ENCODE measurements around the gene TRAPPC12. TPM values are rescaled to one million over a fixed set of nuclear protein-coding genes. Genes with fewer than 3 reads are reported as not detected.

TRAPPC12 gene
- total RNA-seq, 4 donors from 2014 or later: 36.6 to 57.4 (median 53.1) TPM

GRCh38 chr2:3420769-3421397 is 41.4 kb downstream of the TRAPPC12 start:
- in situ Hi-C loops (cut with MboI; ENCODE audit: low sequenced_read_pairs in 4 of 4): loop anchor here in 1 of 4 donors (5.0 kb wide), 2 partner anchors 41 to 226 kb away; no protein-coding TSS in a partner anchor
- Histone ChIP-seq H3K36me3 (peaks cover 0 to 39% of the 10 kb centered on the region in 2 donors), H3K27ac (no peak overlapping the region), H3K4me1 (no peaks in the 10 kb centered on the region), H3K4me3 (no peak overlapping the region), H3K9me3 (no peaks in the 10 kb centered on the region), H3K27me3 (no peaks in the 10 kb centered on the region)
- no peak for DNase-seq
- ATAC-seq: no peak
- TF ChIP-seq POLR2A (IDR thresholded peaks at IDR 0.05) (no peak), CTCF (IDR thresholded peaks at IDR 0.05 in 4 of 5, conservative IDR thresholded peaks at IDR 0.05 in 1 of 5) (no peak)
- intact Hi-C loops (cut with DNase I; ENCODE audit: low total_unique reads): no loop called here

- Histone ChIP-seq H3K36me3 (peaks cover 0 to 39% of the 10 kb centered on the region in 2 donors), H3K27ac (no peak overlapping the region), H3K27me3 (no peaks in the 10 kb centered on the region), H3K4me3 (no peak overlapping the region), H3K9me3 (no peaks in the 10 kb centered on the region), H3K4me1 (no peaks in the 10 kb centered on the region)
- DNase-seq: no peak
- no peak for TF ChIP-seq POLR2A (IDR thresholded peaks at IDR 0.05)
- TF ChIP-seq CTCF (IDR thresholded peaks at IDR 0.05 in 4 of 5, conservative IDR thresholded peaks at IDR 0.05 in 1 of 5): no peak
- no peak for ATAC-seq
- intact Hi-C loops (cut with DNase I; ENCODE audit: low total_unique reads): no loop called here
- in situ Hi-C loops (cut with MboI; ENCODE audit: low sequenced_read_pairs in 4 of 4): loop anchor here in 1 of 4 donors (5.0 kb wide), 2 partner anchors 41 to 226 kb away; no protein-coding TSS in a partner anchor
These were observed 42.1 kb downstream of the TRAPPC12 start for GRCh38 chr2:3421580-3421979.

- TF ChIP-seq POLR2A (IDR thresholded peaks at IDR 0.05) (no peak), CTCF (IDR thresholded peaks at IDR 0.05 in 4 of 5, conservative IDR thresholded peaks at IDR 0.05 in 1 of 5) (no peak)
- intact Hi-C loops (cut with DNase I; ENCODE audit: low total_unique reads): no loop called here
- H3K27me3 ChIP-seq: no peaks in the 10 kb centered on the region
- no peak overlapping the region for H3K27ac ChIP-seq
- DNase-seq (no peak), ATAC-seq (no peak)
- no peaks in the 10 kb centered on the region for H3K9me3 ChIP-seq
- peaks cover 0 to 39% of the 10 kb centered on the region in 2 donors for H3K36me3 ChIP-seq
- no peaks in the 10 kb centered on the region for H3K4me1 ChIP-seq
- H3K4me3 ChIP-seq: no peak overlapping the region
- in situ Hi-C loops (cut with MboI; ENCODE audit: low sequenced_read_pairs in 4 of 4): loop anchor here in 1 of 4 donors (5.0 kb wide), 2 partner anchors 40 to 225 kb away; no protein-coding TSS in a partner anchor
These were observed 42.8 kb downstream of the TRAPPC12 start for GRCh38 chr2:3422161-3422779.

- peak; percentile 12 to 60 for DNase-seq
- peaks cover 0 to 44% of the 10 kb centered on the region in 2 donors for H3K36me3 ChIP-seq
These were observed 44.1 kb downstream of the TRAPPC12 start for GRCh38 chr2:3423492-3424170.

More at GRCh38 chr2:3423492-3424170, 44.1 kb downstream of the TRAPPC12 start:
- TF ChIP-seq POLR2A (IDR thresholded peaks at IDR 0.05): no peak
- peak; percentile 81 to 99 (median 90) for TF ChIP-seq CTCF (IDR thresholded peaks at IDR 0.05 in 4 of 5, conservative IDR thresholded peaks at IDR 0.05 in 1 of 5)
- Histone ChIP-seq H3K27ac (no peak overlapping the region), H3K4me3 (no peak overlapping the region), H3K9me3 (no peaks in the 10 kb centered on the region), H3K4me1 (no peaks in the 10 kb centered on the region), H3K27me3 (no peaks in the 10 kb centered on the region)
- ATAC-seq: peak; percentile 66 to 79
- intact Hi-C loops (cut with DNase I; ENCODE audit: low total_unique reads): loop anchor here (1.0 to 2.0 kb wide), 2 partner anchors 39 to 227 kb away; no protein-coding TSS in a partner anchor
- in situ Hi-C loops (cut with MboI; ENCODE audit: low sequenced_read_pairs in 4 of 4): loop anchor here in 1 of 4 donors (5.0 kb wide), 2 partner anchors 39 to 224 kb away; no protein-coding TSS in a partner anchor
